HG03066 (cell line): ENCODE measurements around the gene CLN5.
"Not testable (repeated sequence)": the region's sequence is repeated elsewhere in the genome, so short reads cannot be mapped to it uniquely, and the experiment has no call there.

Experiments used
- ATAC-seq: cut with Tn5 transposase; IDR thresholded peaks from one replicate; pipeline ENCODE4 v1.9.1; 2021; ENCODE audit warnings: low read depth; ENCODE audit not compliant: unreplicated experiment

Gene CLN5

GRCh38 chr13:76991796-76992547, at the start of gene CLN5:
Gene CLN5, plus strand, starts transcription at chr13:76992081. Its CDS starts 18 bp downstream, at chr13:76992099.
- ATAC-seq, result peak; percentile 93

- ATAC-seq, result no peak
Observed at GRCh38 chr13:76942363-76942762, 49.5 kb upstream of the CLN5 start.

GRCh38 chr13:76943646-76944045, 48.2 kb upstream of the CLN5 start:
- no peak for ATAC-seq

- no peak for ATAC-seq
Observed at GRCh38 chr13:76944456-76944855, 47.4 kb upstream of the CLN5 start.

DNA sequence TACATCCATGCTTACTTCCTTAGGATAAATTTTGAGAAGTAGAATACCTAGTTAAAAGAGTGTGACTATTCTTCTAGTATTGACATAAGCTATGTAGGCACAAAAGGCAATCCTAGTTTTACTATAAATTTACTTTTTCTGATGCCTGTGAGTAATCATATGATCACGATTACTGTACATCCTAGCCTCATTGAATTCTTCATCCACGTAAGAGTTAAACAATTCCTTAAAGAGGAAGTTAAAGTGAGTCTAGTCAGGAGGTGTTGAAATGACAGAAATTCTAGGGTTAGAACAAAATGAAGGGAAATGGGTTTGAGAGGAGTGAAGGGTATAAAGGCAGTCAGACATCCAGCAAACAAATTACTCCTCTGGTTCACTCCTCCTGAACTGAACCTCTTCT, 43.7 kb upstream of the CLN5 start, which contains the start of gene ACOD1:
Gene ACOD1 (plus strand): TSS at position 363 of the 400 bp plus-strand sequence. CDS start 48 bp downstream, outside the sequence.
- ATAC-seq, result no peak

GRCh38 chr13:76950101-76950500, 41.8 kb upstream of the CLN5 start:
- no peak for ATAC-seq

DNA sequence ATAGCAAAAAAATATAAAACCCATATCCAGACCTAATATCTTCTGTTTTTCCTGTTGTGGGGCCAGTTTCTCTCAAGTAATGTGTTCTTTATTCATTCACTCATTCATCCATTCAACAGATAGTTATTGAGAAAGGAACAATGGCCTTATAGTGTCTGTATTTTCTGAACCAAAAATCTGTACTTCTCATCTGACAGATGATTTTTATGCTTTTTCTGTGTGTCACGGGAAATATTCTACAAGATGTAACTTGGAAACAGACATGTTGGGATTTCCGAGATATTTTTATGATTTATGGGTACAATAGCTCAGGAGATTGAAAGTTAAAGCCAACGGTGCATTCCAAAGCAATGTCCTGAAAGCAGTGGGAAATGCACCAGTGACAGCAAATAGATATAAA, 37.9 kb upstream of the CLN5 start:
- no peak for ATAC-seq

DNA sequence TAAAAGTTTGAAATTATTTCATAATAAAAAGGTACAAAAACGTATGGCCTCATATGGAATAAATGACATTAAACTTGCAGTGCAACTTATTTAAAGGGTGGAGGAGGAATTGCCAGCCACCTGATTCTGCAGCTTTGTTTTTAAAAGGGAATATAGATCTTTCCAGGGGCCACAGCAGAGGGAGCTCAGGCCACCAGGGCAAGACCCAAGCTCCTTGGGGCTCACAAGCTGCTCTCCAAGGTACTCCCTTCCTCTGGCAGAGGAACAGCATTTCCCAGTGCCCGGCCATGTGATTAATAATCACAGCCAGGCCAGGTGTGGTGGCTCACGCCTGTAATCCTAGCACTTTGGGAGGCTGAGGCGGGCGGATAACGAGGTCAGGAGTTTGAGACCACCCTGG, 37.3 kb upstream of the CLN5 start:
- ATAC-seq, result no peak

DNA sequence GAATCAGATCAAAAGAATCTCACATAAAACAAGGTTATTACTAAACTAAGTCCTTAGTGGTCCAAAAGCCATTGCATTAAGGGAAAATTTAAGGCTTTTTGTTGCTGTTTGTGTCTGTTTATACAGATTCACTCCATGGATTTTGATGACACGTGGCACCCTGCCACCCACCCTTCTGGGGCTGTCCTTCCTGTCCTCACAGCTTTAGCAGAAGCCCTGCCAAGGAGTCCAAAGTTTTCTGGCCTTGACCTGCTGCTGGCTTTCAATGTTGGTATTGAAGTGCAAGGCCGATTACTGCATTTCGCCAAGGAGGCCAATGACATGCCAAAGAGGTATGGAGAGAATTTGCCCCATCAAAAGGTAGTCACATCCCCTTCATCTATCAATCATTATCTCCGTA, 36.7 kb upstream of the CLN5 start:
- no peak for ATAC-seq

DNA sequence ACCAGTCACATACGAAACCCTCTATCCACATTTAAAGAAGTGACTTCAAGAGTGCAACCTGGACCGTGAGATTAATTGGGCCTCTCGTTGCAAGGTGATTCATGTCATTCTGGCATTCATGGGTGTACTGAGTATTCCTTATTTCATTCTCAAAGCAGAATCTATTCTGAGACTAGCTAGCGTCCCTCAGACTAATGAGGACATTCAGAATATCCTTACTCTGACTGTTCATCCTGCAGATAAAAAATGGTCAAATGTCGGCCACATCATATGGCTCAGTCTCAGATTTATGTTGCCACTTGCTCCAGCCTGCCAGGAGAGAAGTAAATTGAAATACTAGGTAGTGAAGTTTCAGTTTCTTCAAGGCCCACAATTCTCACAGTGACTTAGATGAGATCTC, 36.2 kb upstream of the CLN5 start:
- no peak for ATAC-seq

DNA sequence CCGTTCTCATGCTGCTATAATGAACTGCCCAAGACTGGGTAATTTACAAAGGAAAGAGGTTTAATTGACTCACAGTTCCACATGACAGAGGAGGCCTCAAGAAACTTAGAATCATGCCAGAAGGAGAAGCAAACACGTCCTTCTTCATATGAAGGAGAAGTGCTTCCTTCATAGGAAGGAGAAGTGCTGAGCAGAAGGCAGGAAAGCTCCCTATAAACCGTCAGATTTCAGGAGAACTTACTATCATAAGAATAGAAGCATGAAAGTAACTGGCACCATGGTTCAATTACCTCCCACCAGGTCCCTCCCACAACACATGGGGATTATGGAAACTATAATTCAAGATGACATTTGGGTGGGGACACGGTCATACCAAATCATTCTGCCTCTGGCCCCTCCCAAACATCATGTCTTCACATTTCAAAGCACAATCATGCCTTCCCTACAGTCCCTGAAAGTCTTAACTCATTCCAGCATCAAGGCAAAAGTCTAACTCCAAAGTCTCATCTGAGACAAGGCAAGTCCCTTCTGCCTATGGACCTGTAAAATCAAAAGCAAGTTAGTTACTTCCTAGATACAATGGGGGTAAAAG, 32.9 kb upstream of the CLN5 start:
- no peak for ATAC-seq

- not testable (repeated sequence) for ATAC-seq
Observed at GRCh38 chr13:76959734-76960133, 32.1 kb upstream of the CLN5 start.

GRCh38 chr13:76965759-76966421, 26.0 kb upstream of the CLN5 start:
- ATAC-seq, result no peak

DNA sequence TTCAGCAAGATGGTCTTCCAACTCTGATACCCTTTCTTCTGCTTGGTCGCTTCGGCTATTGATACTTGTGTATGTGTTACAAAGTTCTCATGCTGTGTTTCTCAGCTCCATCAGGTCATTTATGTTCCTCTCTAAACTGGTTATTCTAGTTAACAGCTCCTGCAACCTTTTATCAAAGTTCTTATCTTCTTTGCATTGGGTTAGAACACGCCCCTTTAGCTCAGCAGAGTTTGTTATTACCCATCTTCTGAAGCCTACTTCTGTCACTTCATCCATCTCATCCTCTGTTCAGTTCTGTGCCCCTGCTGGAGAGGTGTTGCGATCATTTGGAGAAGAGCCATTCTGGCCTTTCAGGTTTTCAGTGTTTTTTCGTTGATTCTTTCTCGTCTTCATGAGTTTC, 24.9 kb upstream of the CLN5 start:
- no peak for ATAC-seq

- no peak for ATAC-seq
Observed at GRCh38 chr13:76968041-76968440, 23.8 kb upstream of the CLN5 start.

- ATAC-seq, result no peak
Observed at GRCh38 chr13:76969488-76970365, 22.2 kb upstream of the CLN5 start.

- ATAC-seq, result no peak
Observed at GRCh38 chr13:76971215-76971614, 20.7 kb upstream of the CLN5 start.

DNA sequence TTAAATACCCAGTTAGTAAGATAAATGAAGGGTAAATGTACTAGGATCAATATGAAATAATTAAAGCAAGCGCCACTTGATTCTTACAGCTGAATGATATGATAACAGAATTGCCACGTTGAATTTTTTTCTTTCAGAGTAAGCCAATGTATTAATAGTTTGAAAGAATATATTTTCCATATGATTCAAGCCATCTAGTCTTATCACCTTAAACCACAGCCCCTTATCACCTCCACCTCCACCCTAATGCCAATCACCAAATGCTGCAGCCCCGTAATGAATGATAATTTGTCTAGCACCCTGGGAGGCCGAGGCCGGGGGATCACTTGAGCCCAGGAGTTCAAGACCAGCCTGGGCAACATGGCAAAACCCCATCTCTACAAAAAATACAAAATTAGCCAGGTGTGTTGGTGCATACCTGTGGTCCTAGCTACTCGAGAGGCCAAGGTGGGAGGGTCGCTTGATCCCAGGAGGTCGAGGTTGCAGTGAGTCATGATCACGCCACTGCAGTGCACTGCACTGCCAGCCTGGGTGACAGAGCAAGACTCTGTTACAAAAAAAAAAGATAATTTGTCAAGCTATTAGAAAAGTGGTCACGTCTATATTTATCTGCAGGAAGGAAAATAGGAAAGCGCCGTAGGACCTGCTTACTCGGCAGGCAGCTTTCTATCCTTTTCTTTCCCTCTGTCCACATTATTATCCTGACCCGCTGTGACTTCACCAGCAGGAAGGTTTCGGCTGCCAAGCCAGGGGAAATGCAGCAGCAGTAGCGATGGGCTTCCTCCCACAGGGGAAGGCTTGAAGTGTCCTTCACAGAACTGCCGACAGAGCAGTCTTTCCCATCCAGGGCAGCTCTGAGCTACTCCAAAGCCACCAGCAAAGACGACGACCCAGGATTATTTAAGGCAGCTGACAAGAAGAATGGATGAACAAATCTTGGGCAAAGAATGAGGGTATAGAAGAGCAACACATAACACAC, 19.7 kb upstream of the CLN5 start:
- no peak for ATAC-seq

DNA sequence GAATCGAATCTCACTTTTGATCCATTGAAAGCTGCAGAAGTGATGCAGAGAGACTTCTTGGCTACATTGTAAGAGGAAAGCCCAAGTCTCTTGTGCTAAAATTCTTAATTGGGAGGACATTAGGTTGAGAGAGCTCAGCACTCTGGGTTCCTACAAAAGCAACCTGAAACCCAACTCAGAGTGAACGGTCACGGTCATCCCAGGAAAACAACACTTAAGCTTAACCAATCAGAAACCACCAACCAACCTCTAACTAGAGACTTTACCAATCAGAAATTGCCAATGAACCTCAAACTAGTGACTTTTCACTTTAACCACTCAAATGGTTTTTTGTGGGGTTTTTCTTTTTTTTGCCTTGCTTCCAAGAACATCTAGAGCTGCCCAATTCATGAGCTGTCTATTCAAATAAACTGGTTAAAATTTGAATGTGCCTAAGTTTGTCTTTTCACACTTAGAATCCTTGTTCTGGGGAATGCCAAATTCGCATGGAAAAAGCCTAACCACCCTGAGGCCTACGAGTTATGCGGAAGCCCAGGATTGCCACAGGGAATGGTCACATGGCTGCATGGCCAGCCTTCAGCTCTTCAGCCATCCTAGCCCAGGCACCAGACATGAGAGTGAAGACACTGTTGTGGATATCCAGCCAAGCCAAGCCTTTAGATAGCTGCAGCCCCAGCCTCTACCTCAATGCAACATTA, 17.8 kb upstream of the CLN5 start:
- no peak for ATAC-seq
